ENCODE measurements around the gene RAET1E. TPM values are rescaled to one million over a fixed set of nuclear protein-coding genes. Genes with fewer than 3 reads are reported as not detected.
"Not testable (repeated sequence)": the region's sequence is repeated elsewhere in the genome, so short reads cannot be mapped to it uniquely, and the experiment has no call there.

Gene RAET1E
- total RNA-seq, 2 donors from 2014 or later = 1.6 TPM; not detected in 1

- DNase-seq (ENCODE audit: low spot score) = no peak
- intact Hi-C loops (cut with DNase I) = no loop called here
Observed at GRCh38 chr6:149899486-149899885, 1.6 kb upstream of the RAET1E start.

- intact Hi-C loops (cut with DNase I) = no loop called here
- no peak for DNase-seq (ENCODE audit: low spot score)
Observed at GRCh38 chr6:149898966-149899365, 1.1 kb upstream of the RAET1E start.

GRCh38 chr6:149897015-149897697, 757 bp downstream of the RAET1E start:
- DNase-seq (ENCODE audit: low spot score) = peak; percentile 96
- intact Hi-C loops (cut with DNase I) = no loop called here

- no peak for DNase-seq (ENCODE audit: low spot score)
- intact Hi-C loops (cut with DNase I) = no loop called here
Observed at GRCh38 chr6:149896491-149896890, 1.4 kb downstream of the RAET1E start.

DNA sequence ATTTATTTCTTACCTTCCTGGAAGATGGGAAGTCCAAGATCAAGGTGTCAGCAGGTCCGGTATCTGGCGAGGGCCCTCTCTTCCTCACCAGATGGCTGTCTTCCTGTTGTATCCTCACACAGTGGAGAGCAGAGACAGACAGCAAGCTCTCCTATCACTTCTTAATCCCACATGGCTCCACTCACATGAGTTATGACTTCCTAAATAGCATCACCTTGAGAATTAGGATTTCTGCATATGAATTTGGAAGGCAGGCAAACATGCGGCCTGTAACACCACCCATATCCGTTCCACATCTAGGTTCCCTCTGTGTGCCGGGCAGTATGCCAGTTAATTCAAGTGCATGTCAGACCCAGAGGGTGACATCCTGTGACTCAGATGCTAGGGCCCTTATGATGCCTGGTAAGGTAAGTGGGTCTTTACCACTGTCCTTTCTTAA, 2.1 kb downstream of the RAET1E start:
- DNase-seq (ENCODE audit: low spot score) = no peak
- intact Hi-C loops (cut with DNase I) = no loop called here

GRCh38 chr6:149895048-149895590, 2.8 kb downstream of the RAET1E start:
- intact Hi-C loops (cut with DNase I) = no loop called here
- peak; percentile 89 for DNase-seq (ENCODE audit: low spot score)

- intact Hi-C loops (cut with DNase I) = not testable (repeated sequence)
Observed at GRCh38 chr6:149891864-149892263, 6.0 kb downstream of the RAET1E start.

GRCh38 chr6:149891259-149891658, 6.7 kb downstream of the RAET1E start:
- no peak for DNase-seq (ENCODE audit: low spot score)
- intact Hi-C loops (cut with DNase I) = no loop called here

More at GRCh38 chr6:149891864-149892263, 6.0 kb downstream of the RAET1E start:
- DNase-seq (ENCODE audit: low spot score) = not testable (repeated sequence)

- no peak for DNase-seq (ENCODE audit: low spot score)
- intact Hi-C loops (cut with DNase I) = no loop called here
Observed at GRCh38 chr6:149890629-149891045, 7.3 kb downstream of the RAET1E start.

- no peak for DNase-seq (ENCODE audit: low spot score)
- intact Hi-C loops (cut with DNase I) = no loop called here
Observed at GRCh38 chr6:149889326-149889725, 8.6 kb downstream of the RAET1E start.

GRCh38 chr6:149888659-149889058, 9.3 kb downstream of the RAET1E start:
- DNase-seq (ENCODE audit: low spot score) = no peak
- intact Hi-C loops (cut with DNase I) = no loop called here

DNA sequence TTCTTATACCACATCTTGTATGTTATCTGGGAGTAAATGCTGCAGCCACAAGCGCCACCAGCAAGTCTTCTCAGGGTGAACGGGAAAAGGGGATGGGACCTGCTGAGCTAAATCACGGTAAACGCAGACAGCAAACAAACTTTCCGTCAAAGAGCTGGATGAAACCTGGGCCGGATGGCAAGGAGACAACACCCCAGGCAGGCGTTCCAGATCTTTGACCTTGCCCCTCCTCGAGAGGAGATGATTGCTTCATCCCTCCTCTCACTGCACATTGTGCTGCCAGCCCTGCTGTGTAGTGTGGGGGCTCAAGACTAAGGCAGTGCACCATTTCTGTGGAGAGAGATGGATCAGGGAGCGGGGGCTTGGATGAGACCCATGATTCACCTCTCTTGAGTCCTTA, 9.8 kb downstream of the RAET1E start:
- intact Hi-C loops (cut with DNase I) = no loop called here
- DNase-seq (ENCODE audit: low spot score) = no peak

DNA sequence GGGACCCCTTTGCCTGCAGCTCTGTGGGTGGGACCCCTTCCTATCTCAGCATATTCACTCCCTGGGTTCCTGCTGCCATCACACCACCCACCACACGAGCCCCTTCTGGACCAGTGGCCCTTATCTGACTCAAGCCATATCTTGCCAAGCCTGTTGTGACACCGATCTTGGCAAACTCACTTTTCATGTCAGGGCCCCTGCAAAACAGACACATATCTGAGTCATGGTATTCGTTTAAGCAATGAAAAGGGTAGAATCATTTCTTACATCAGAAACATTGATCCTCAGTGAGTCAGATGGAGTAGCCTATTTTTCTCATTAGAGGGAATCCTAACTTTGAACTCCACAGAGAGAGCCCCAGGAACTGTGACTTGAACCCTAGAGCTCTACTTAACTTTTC, 10.6 kb downstream of the RAET1E start:
- intact Hi-C loops (cut with DNase I) = no loop called here
- no peak for DNase-seq (ENCODE audit: low spot score)

GRCh38 chr6:149885888-149886287, 12.0 kb downstream of the RAET1E start:
- intact Hi-C loops (cut with DNase I) = no loop called here

DNA sequence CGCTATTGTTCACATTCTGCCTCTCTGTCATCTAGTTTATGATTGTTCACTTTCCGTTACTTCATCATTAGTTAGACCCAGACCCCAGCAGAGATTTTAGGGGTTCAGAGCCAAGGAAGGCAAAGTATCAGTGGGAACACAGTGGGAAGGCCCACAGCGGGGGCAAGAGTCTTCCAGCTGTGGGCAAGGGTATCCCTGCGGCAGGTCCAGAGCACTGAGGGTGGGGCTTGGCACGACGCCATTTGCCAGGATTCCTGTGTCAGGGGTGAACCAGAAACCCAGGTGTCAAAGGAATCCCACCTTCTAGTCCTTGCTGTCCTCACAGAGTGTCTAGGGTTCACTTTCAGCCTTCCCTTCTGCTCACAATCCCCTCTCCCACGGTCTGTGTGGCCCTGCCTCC, 13.3 kb downstream of the RAET1E start:
- peak; percentile 67 for DNase-seq (ENCODE audit: low spot score)
- intact Hi-C loops (cut with DNase I) = no loop called here

More at GRCh38 chr6:149885888-149886287, 12.0 kb downstream of the RAET1E start:
- no peak for DNase-seq (ENCODE audit: low spot score)

GRCh38 chr6:149884215-149884614, 13.7 kb downstream of the RAET1E start:
- peak; percentile 79 for DNase-seq (ENCODE audit: low spot score)
- intact Hi-C loops (cut with DNase I) = no loop called here

- DNase-seq (ENCODE audit: low spot score) = no peak
- intact Hi-C loops (cut with DNase I) = no loop called here
Observed at GRCh38 chr6:149881860-149882259, 16.1 kb downstream of the RAET1E start.

DNA sequence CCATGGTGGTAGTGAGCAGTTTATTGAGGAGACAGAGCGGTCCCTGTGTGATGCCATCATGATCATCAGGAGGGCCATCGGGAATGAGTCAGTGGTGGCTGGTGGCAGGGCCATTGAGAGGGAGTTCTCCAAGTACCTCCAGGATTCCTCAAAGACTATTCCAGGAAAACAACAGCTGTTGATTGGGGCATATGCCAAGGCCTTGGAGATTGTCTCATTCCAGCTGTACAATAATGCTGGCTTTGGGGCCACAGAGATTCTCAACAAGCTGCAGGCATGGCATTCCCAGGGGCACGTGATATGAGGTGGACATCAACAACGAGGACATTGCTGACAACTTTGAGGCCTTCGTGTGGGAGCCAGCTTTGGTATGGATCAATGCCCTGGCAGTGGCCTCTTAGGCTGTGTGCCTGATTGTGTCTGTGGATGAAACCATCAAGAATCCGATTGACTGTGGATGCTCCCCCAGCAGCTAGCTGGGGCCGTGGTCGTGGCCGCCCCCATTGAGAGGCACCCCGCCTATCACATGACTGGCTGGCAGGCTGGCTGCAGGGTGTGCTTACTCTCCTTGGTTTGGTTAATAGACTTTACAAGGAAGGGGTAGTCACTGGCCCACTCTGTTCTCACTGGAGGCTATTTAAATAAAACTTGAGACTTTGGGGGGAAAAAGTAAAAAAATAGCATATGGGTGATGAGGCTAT, 16.7 kb downstream of the RAET1E start:
- intact Hi-C loops (cut with DNase I) = no loop called here
- DNase-seq (ENCODE audit: low spot score) = no peak

DNA sequence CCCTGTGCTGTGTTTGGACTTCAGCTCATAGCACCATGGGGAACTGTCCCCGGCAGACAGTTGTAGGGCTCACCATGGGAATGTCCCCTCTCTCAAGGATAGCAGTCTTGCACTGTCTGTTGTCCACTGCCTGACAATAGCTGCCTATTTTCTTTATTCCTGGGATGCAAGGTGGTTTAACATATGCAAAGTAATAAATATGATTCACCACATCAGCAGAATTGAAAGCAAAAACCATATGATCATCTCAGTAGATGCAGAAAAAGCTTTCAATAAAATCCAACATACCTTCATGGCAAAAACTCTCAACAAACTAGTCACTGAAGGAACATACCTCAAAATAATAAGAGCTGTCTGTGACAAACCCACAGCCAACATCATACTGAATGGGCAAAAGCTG, 20.3 kb downstream of the RAET1E start:
- no peak for DNase-seq (ENCODE audit: low spot score)
- intact Hi-C loops (cut with DNase I) = no loop called here

DNA sequence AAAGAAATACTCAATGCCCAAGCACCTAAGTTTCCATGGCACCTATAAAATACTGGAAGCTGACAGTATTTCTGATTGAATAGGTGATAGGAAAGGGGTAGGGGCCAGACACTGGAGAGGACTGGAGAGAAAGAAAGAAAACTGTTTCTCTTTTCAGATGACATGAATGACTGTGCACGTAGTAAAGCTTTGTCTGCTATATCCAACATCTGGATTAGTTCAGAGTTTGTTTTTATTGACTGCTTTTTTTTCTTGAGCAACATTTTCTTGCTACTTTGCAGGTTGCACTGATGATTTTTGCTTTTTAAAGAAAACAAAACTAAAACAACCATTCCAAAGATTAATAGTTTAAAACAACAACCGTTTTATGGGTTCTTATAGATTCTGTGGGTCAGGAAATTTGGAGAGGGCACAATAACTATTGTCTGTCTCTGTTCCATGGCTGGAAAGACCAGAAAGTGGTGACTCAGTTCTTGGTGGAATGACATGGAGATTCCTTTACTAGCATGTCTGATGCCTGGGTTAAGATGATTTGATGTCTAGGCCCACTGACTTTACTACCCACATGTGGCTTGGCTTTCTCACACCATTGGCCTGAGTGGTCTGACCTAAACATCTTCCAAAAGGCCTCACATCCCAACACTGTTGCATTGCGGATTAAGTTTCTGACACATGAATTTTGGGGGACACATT, 21.5 kb downstream of the RAET1E start:
- intact Hi-C loops (cut with DNase I) = no loop called here
- DNase-seq (ENCODE audit: low spot score) = no peak

Data from posterior vena cava (tissue), 2 donors.